WTC11 (cell line): Measurements from ENCODE around the gene INSC. TPM values are rescaled to one million over a fixed set of nuclear protein-coding genes. Genes with fewer than 3 reads are reported as not detected.

Experiments
- ATAC-seq: fragments of 200-7000 bp; cut with Tn5 transposase; 2 replicates; pipeline ENCODE4 v1.10.0; 2021; ENCODE audit warnings: mild to moderate bottlenecking, moderate library complexity
- CTCF ChIA-PET: fragments of 300-600 bp; sonication (Branson Sonifier 250); formaldehyde crosslinking; loops from one replicate; lab custom pipeline; 2021; ENCODE audit warnings: antibody characterized with exemption; lab: Charles Lee
- POLR2A ChIA-PET: fragments of 350-600 bp; sonication (Branson Sonifier 250); formaldehyde crosslinking; loops from one replicate; lab custom pipeline; 2021; ENCODE audit warnings: antibody characterized with exemption; lab: Charles Lee
- DNase-seq: peaks from one replicate; pipeline ENCODE4 v3.0.0; 2021; ENCODE audit warnings: low spot score
- H3K27ac Mint-ChIP-seq: 2 replicates; pipeline ENCODE4 v1.8.0; 2021; ENCODE audit warnings: mixed read lengths
- H3K27me3 Mint-ChIP-seq: 2 replicates; pipeline ENCODE4 v1.8.0; 2021; ENCODE audit warnings: low read depth, mild to moderate bottlenecking, moderate library complexity, mixed read lengths
- H3K36me3 Mint-ChIP-seq: 2 replicates; pipeline ENCODE4 v1.8.0; 2021; ENCODE audit warnings: mixed read lengths
- H3K4me1 Mint-ChIP-seq: 2 replicates; pipeline ENCODE4 v1.8.0; 2022; ENCODE audit warnings: mixed read lengths
- H3K4me3 Mint-ChIP-seq: 2 replicates; pipeline ENCODE4 v1.8.0; 2021; ENCODE audit warnings: mild to moderate bottlenecking, moderate library complexity, mixed read lengths
- H3K9me3 Mint-ChIP-seq: 2 replicates; pipeline ENCODE4 v1.8.0; 2021; ENCODE audit warnings: mixed read lengths
- AR ChIP-seq: fragments of 250-450 bp; sonication (Bioruptor Pico); IDR thresholded peaks from 2 replicates; pipeline ENCODE4 v1.9.0; 2021; ENCODE audit warnings: mild to moderate bottlenecking
- ESRRA ChIP-seq: sonication (generic); formaldehyde crosslinking; IDR thresholded peaks from 2 replicates; pipeline ENCODE4 v1.8.1; 2022; ENCODE audit warnings: mild to moderate bottlenecking, missing genetic modification reagents, borderline replicate concordance
- FOXK1 ChIP-seq: sonication (generic); formaldehyde crosslinking; IDR thresholded peaks from 2 replicates; pipeline ENCODE4 v1.8.0; 2022; ENCODE audit warnings: mild to moderate bottlenecking, moderate library complexity, missing genetic modification reagents
- GABPB1 ChIP-seq: sonication (generic); formaldehyde crosslinking; IDR thresholded peaks from 2 replicates; pipeline ENCODE4 v1.8.1; 2023; ENCODE audit warnings: mild to moderate bottlenecking, missing genetic modification reagents
- GRHL2 ChIP-seq: fragments of 250-450 bp; sonication (Bioruptor Pico); IDR thresholded peaks from 2 replicates; pipeline ENCODE4 v1.8.0; 2022; ENCODE audit warnings: mild to moderate bottlenecking, moderate library complexity; ENCODE audit not compliant: insufficient replicate concordance, severe bottlenecking
- JUN ChIP-seq: sonication (generic); formaldehyde crosslinking; IDR thresholded peaks from 2 replicates; pipeline ENCODE4 v1.8.0; 2023; ENCODE audit warnings: mild to moderate bottlenecking, missing genetic modification reagents
- MLX ChIP-seq: sonication (generic); formaldehyde crosslinking; IDR thresholded peaks from 2 replicates; pipeline ENCODE4 v1.8.1; 2023; ENCODE audit warnings: mild to moderate bottlenecking, missing genetic modification reagents, moderate library complexity
- NR3C1 ChIP-seq: sonication (generic); formaldehyde crosslinking; conservative IDR thresholded peaks from 2 replicates; pipeline ENCODE4 v1.8.1; 2023; ENCODE audit warnings: low read depth, mild to moderate bottlenecking, missing genetic modification reagents
- OVOL2 ChIP-seq: fragments of 250-450 bp; sonication (Bioruptor Pico); IDR thresholded peaks from 2 replicates; pipeline ENCODE4 v1.9.0; 2021; ENCODE audit warnings: mild to moderate bottlenecking, borderline replicate concordance
- SMAD3 ChIP-seq: sonication (generic); formaldehyde crosslinking; IDR thresholded peaks from 2 replicates; pipeline ENCODE4 v1.8.0; 2022; ENCODE audit warnings: missing genetic modification reagents, mild to moderate bottlenecking, borderline replicate concordance
- SMAD4 ChIP-seq: sonication (generic); formaldehyde crosslinking; IDR thresholded peaks from 2 replicates; pipeline ENCODE4 v1.8.0; 2022; ENCODE audit warnings: mild to moderate bottlenecking, missing genetic modification reagents
- TEAD4 ChIP-seq: sonication (generic); formaldehyde crosslinking; IDR thresholded peaks from 2 replicates; pipeline ENCODE4 v1.8.0; 2022; ENCODE audit warnings: mild to moderate bottlenecking, missing genetic modification reagents
- ZNF396 ChIP-seq: fragments of 250-450 bp; sonication (Bioruptor Pico); IDR thresholded peaks from 2 replicates; pipeline ENCODE4 v1.8.0; 2021; ENCODE audit warnings: mild to moderate bottlenecking, moderate library complexity, borderline replicate concordance
- ZNF425 ChIP-seq: fragments of 250-450 bp; sonication (Bioruptor Pico); conservative IDR thresholded peaks from 2 replicates; pipeline ENCODE4 v1.9.0; 2021; ENCODE audit warnings: mild to moderate bottlenecking
- ZNF512 ChIP-seq: sonication (generic); formaldehyde crosslinking; IDR thresholded peaks from 2 replicates; pipeline ENCODE4 v1.8.1; 2022; ENCODE audit warnings: missing genetic modification reagents, borderline replicate concordance
- total RNA-seq: library from RNA; stranded (reverse); gene quantifications from 3 replicates; pipeline ENCODE4 v1.2.3, GENCODE V29; 2021
- TF ChIP-seq, protein P1 (sequence below): fragments of 250-450 bp; sonication (Bioruptor Pico); IDR thresholded peaks from 2 replicates; pipeline ENCODE4 v1.9.0; 2021; ENCODE audit warnings: moderate library complexity, mild to moderate bottlenecking, inconsistent platforms, borderline replicate concordance
- TF ChIP-seq, protein P2 (sequence below): sonication (generic); formaldehyde crosslinking; IDR thresholded peaks from 2 replicates; pipeline ENCODE4 v1.8.0; 2022; ENCODE audit warnings: mild to moderate bottlenecking, missing genetic modification reagents
- TF ChIP-seq, protein P3 (sequence below): sonication (generic); formaldehyde crosslinking; IDR thresholded peaks from 2 replicates; pipeline ENCODE4 v1.8.1; 2022; ENCODE audit warnings: low read depth, missing genetic modification reagents, borderline replicate concordance

Gene INSC
- total RNA-seq, 1 experiment from 2014 or later = 0.44 TPM

DNA sequence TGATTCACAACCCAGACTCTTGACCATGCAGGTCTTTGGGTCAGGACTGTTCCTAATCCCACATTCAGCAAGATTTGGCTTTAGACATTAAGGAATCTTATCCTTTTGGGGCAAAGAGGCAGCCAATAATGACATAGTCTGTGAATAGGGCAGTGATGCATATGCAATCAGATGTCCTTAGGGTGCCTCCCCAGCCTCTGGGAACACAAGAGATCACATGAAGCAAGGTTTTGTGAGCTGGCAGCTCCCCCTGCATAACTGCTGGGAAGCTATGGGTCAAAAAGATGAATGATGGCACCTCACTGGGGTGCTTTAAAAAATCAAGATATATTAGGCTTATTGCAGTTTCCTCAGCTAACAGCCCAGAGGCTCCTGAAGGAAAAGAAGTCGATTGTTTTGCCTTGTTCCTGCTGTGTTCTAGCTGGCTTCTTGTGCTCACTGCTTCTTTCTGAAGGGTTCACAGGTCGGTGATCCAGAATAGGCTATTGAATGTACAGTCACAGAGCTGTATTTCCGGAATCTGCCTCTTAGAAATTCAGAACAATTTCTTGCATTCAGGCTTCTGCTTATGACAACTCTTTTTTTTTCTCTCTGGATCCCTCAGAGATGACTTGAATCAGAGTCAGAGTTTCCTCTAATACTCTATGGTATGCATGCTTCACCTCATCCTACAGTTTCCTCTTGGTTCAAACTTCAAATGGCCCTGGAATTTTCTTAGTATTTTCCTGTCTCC lies 31.7 kb downstream of the INSC start:
- TF ChIP-seq NR3C1 = no peak
- TF ChIP-seq GABPB1 (CRISPR knock-in tag) = no peak
- TF ChIP-seq TEAD4 (CRISPR knock-in tag) = no peak
- no peak for TF ChIP-seq SMAD4 (CRISPR knock-in tag)
- no peak for TF ChIP-seq ZNF396
- no peak for TF ChIP-seq ZNF425
- no peak for TF ChIP-seq JUN
- TF ChIP-seq, protein P1, sequence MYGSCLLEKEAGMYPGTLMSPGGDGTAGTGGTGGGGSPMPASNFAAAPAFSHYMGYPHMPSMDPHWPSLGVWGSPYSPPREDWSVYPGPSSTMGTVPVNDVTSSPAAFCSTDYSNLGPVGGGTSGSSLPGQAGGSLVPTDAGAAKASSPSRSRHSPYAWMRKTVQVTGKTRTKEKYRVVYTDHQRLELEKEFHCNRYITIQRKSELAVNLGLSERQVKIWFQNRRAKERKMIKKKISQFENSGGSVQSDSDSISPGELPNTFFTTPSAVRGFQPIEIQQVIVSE = no peak
- TF ChIP-seq ZNF512 (CRISPR knock-in tag) = no peak
- no peak for TF ChIP-seq FOXK1 (CRISPR knock-in tag)
- TF ChIP-seq AR (CRISPR knock-in tag) = no peak
- TF ChIP-seq, protein P2, sequence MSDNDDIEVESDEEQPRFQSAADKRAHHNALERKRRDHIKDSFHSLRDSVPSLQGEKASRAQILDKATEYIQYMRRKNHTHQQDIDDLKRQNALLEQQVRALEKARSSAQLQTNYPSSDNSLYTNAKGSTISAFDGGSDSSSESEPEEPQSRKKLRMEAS = no peak
- TF ChIP-seq MLX (CRISPR knock-in tag) = no peak
- TF ChIP-seq, protein P3, sequence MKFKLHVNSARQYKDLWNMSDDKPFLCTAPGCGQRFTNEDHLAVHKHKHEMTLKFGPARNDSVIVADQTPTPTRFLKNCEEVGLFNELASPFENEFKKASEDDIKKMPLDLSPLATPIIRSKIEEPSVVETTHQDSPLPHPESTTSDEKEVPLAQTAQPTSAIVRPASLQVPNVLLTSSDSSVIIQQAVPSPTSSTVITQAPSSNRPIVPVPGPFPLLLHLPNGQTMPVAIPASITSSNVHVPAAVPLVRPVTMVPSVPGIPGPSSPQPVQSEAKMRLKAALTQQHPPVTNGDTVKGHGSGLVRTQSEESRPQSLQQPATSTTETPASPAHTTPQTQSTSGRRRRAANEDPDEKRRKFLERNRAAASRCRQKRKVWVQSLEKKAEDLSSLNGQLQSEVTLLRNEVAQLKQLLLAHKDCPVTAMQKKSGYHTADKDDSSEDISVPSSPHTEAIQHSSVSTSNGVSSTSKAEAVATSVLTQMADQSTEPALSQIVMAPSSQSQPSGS = no peak
- TF ChIP-seq SMAD3 (CRISPR knock-in tag) = no peak
- no peak for TF ChIP-seq ESRRA
- no peak for TF ChIP-seq OVOL2 (CRISPR knock-in tag)
- no peak for TF ChIP-seq GRHL2 (CRISPR knock-in tag)
- TF ChIP-seq, all 79 proteins: peak for 0
- Mint-ChIP-seq H3K27me3 (no peaks in the 10 kb centered on the region), H3K4me3 (no peak overlapping the region), H3K27ac (no peak overlapping the region), H3K4me1 (peaks cover 3% of the 10 kb centered on the region; the same call in 1 of the 2 replicates), H3K36me3 (no peaks in the 10 kb centered on the region), H3K9me3 (no peaks in the 10 kb centered on the region)
- POLR2A ChIA-PET = no interaction called here
- CTCF ChIA-PET = interaction anchor here (0.8 to 1.4 kb wide), 2 partner anchors 13 to 177 kb away, joined by 3 to 4 read pairs; no protein-coding TSS in a partner anchor
- no peak for ATAC-seq
- no peak for DNase-seq
